ENCODE results near the gene GRK5. TPM values are rescaled to one million over a fixed set of nuclear protein-coding genes. Genes with fewer than 3 reads are reported as not detected.
"Not testable (repeated sequence)": the region's sequence is repeated elsewhere in the genome, so short reads cannot be mapped to it uniquely, and the experiment has no call there.

The GRK5 gene
- total RNA-seq, 2 donors from 2014 or later = 9.1 to 11.9 TPM

- H3K27ac Mint-ChIP-seq = no peak overlapping the region
- WGBS, 2 experiments (ENCODE audit: insufficient coverage in 1 of 2, insufficient read length in 1 of 2) = 80 to 95% methylated on average over 1 to 3 of the region's 3 CpGs
These were observed 62.4 kb downstream of the GRK5 start for GRCh38 chr10:119269737-119270136.

DNA sequence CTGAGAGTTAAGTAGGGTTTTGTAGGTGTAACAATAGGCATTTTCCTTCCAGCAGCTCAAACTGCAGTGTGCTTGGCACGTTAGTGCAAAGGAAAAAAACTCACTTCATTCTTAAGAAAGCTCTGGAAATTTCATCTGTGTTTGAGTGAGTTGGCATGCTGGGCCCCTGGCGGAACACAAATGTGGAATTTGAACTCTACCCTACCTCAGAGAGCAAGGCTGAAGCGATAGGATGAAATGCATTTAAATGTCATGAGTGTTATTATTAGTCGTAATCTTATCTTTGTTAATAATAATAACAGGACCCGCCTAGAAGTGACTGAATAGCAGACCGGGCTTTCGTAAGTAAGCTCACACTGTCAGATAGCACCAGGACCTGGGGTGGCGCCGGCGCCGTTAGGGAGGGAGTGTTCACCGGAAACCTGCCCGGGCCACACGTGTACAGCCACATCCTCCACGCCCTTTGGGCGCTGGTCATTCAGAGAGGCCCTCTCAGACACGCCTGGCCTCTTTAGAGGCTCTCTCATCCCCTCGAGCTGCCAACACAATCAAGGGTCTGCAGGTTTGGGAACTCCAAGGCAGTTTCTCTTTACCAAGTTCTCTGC lies 63.5 kb downstream of the GRK5 start:
- H3K9me3 Mint-ChIP-seq = no peaks in the 10 kb centered on the region
- Histone ChIP-seq H3K27me3 (ENCODE audit: control insufficient read depth, insufficient read depth, low read length, poor library complexity, severe bottlenecking) (no peaks in the 10 kb centered on the region), H3K4me1 (ENCODE audit: control insufficient read depth, insufficient read depth, low read length) (peaks cover 9% of the 10 kb centered on the region), H3K36me3 (ENCODE audit: control insufficient read depth, insufficient read depth, low read length) (no peaks in the 10 kb centered on the region), H3K4me3 (ENCODE audit: low read length) (no peak overlapping the region), H3K9ac (ENCODE audit: extremely low read depth, low read length, poor library complexity, severe bottlenecking) (no peak overlapping the region), H3K9me3 (ENCODE audit: control insufficient read depth, low read length) (no peaks in the 10 kb centered on the region), H3K27ac (ENCODE audit: low read depth, low read length) (no peak overlapping the region)
- peaks cover 36% of the 10 kb centered on the region for H3K4me1 Mint-ChIP-seq
- H3K27ac Mint-ChIP-seq = peak overlapping the region; percentile 36
- H3K36me3 Mint-ChIP-seq (ENCODE audit: low read depth) = no peaks in the 10 kb centered on the region
- H3K27me3 Mint-ChIP-seq (ENCODE audit: insufficient read depth) = no peaks in the 10 kb centered on the region
- TF ChIP-seq, protein P1, sequence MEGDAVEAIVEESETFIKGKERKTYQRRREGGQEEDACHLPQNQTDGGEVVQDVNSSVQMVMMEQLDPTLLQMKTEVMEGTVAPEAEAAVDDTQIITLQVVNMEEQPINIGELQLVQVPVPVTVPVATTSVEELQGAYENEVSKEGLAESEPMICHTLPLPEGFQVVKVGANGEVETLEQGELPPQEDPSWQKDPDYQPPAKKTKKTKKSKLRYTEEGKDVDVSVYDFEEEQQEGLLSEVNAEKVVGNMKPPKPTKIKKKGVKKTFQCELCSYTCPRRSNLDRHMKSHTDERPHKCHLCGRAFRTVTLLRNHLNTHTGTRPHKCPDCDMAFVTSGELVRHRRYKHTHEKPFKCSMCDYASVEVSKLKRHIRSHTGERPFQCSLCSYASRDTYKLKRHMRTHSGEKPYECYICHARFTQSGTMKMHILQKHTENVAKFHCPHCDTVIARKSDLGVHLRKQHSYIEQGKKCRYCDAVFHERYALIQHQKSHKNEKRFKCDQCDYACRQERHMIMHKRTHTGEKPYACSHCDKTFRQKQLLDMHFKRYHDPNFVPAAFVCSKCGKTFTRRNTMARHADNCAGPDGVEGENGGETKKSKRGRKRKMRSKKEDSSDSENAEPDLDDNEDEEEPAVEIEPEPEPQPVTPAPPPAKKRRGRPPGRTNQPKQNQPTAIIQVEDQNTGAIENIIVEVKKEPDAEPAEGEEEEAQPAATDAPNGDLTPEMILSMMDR (conservative IDR thresholded peaks at IDR 0.05) = no peak
- 83 to 90% methylated on average over 13 to 18 of the region's 18 CpGs for WGBS, 2 experiments (ENCODE audit: insufficient coverage in 1 of 2, insufficient read length in 1 of 2)
- H3K4me3 Mint-ChIP-seq = no peak overlapping the region
- DNase-seq = peak; percentile 48

More at GRCh38 chr10:119269737-119270136, 62.4 kb downstream of the GRK5 start:
- peaks cover 26% of the 10 kb centered on the region for H3K4me1 Mint-ChIP-seq
- no peaks in the 10 kb centered on the region for H3K27me3 Mint-ChIP-seq (ENCODE audit: insufficient read depth)
- peak; percentile 35 for DNase-seq
- H3K9me3 Mint-ChIP-seq = no peaks in the 10 kb centered on the region
- H3K36me3 Mint-ChIP-seq (ENCODE audit: low read depth) = no peaks in the 10 kb centered on the region
- no peak overlapping the region for H3K4me3 Mint-ChIP-seq
- TF ChIP-seq, protein P1 (conservative IDR thresholded peaks at IDR 0.05) = no peak
- Histone ChIP-seq H3K27me3 (ENCODE audit: control insufficient read depth, insufficient read depth, low read length, poor library complexity, severe bottlenecking) (no peaks in the 10 kb centered on the region), H3K27ac (ENCODE audit: low read depth, low read length) (no peak overlapping the region), H3K4me3 (ENCODE audit: low read length) (no peak overlapping the region), H3K9me3 (ENCODE audit: control insufficient read depth, low read length) (no peaks in the 10 kb centered on the region), H3K36me3 (ENCODE audit: control insufficient read depth, insufficient read depth, low read length) (no peaks in the 10 kb centered on the region), H3K9ac (ENCODE audit: extremely low read depth, low read length, poor library complexity, severe bottlenecking) (no peak overlapping the region), H3K4me1 (ENCODE audit: control insufficient read depth, insufficient read depth, low read length) (peaks cover 9% of the 10 kb centered on the region)

- H3K36me3 Mint-ChIP-seq (ENCODE audit: low read depth); H3K4me3 ChIP-seq (ENCODE audit: low read length); DNase-seq; H3K27me3 ChIP-seq (ENCODE audit: control insufficient read depth, insufficient read depth, low read length, poor library complexity, severe bottlenecking); H3K9me3 ChIP-seq (ENCODE audit: control insufficient read depth, low read length); H3K4me3 Mint-ChIP-seq; H3K27ac ChIP-seq (ENCODE audit: low read depth, low read length); H3K9me3 Mint-ChIP-seq; H3K4me1 ChIP-seq (ENCODE audit: control insufficient read depth, insufficient read depth, low read length); H3K27me3 Mint-ChIP-seq (ENCODE audit: insufficient read depth); H3K36me3 ChIP-seq (ENCODE audit: control insufficient read depth, insufficient read depth, low read length); H3K27ac Mint-ChIP-seq; H3K9ac ChIP-seq (ENCODE audit: extremely low read depth, low read length, poor library complexity, severe bottlenecking): not testable (repeated sequence)
- peaks cover 36% of the 10 kb centered on the region for H3K4me1 Mint-ChIP-seq
- 94 to 96% methylated on average over 5 to 7 of the region's 7 CpGs for WGBS, 2 experiments (ENCODE audit: insufficient coverage in 1 of 2, insufficient read length in 1 of 2)
These were observed 65.0 kb downstream of the GRK5 start for GRCh38 chr10:119272338-119272734.

DNA sequence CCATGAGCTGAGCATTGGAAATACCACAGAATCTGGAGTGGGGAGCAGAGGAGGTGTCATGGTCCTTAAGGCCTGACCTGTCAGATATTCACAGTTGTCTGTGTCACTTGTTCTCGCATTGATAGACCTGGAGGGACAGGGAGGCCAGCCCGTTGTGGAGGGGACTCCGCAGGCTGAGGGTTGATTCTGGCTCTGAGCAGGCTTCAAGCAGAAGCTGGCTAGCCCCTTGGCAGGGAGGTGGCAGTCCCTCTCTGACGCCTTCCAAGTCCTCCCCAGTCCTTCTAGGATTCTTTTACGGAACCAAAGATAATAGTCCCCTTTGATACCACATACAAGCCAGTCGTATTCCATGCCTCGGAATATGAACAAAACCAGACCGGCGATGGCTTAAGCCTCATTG lies 65.4 kb downstream of the GRK5 start:
- Mint-ChIP-seq H3K9me3 (no peaks in the 10 kb centered on the region), H3K4me3 (no peak overlapping the region), H3K27ac (no peak overlapping the region), H3K4me1 (peaks cover 36% of the 10 kb centered on the region), H3K36me3 (ENCODE audit: low read depth) (peaks cover 2% of the 10 kb centered on the region), H3K27me3 (ENCODE audit: insufficient read depth) (no peaks in the 10 kb centered on the region)
- Histone ChIP-seq H3K9ac (ENCODE audit: extremely low read depth, low read length, poor library complexity, severe bottlenecking) (no peak overlapping the region), H3K27me3 (ENCODE audit: control insufficient read depth, insufficient read depth, low read length, poor library complexity, severe bottlenecking) (no peaks in the 10 kb centered on the region), H3K4me3 (ENCODE audit: low read length) (no peak overlapping the region), H3K4me1 (ENCODE audit: control insufficient read depth, insufficient read depth, low read length) (peaks cover 9% of the 10 kb centered on the region), H3K36me3 (ENCODE audit: control insufficient read depth, insufficient read depth, low read length) (no peaks in the 10 kb centered on the region), H3K9me3 (ENCODE audit: control insufficient read depth, low read length) (no peaks in the 10 kb centered on the region), H3K27ac (ENCODE audit: low read depth, low read length) (no peak overlapping the region)
- TF ChIP-seq, protein P1 (conservative IDR thresholded peaks at IDR 0.05) = no peak
- 95 to 99% methylated on average over 7 to 9 of the region's 9 CpGs for WGBS, 2 experiments (ENCODE audit: insufficient coverage in 1 of 2, insufficient read length in 1 of 2)
- no peak for DNase-seq

All from endodermal cell (in vitro differentiated cells).